HCT116 (cell line): ENCODE results near the gene SIX6. TPM values are rescaled to one million over a fixed set of nuclear protein-coding genes. Genes with fewer than 3 reads are reported as not detected.

Source experiments
- ATAC-seq: fragments of 200-7000 bp; cut with Tn5 transposase; 2 replicates; pipeline ENCODE4 v1.9.1; 2020; ENCODE audit warnings: mild to moderate bottlenecking, moderate library complexity
- BruUV-seq: library from RNA; stranded (reverse); fragments of 400-500 nt; replicated peaks from 2 replicates; lab custom pipeline; 2021; lab: Mats Ljungman, UMichigan
- CTCF ChIA-PET: fragments of 300-600 bp; sonication (Branson Sonifier 250); formaldehyde crosslinking; loops from one replicate; lab custom pipeline; 2021; ENCODE audit warnings: antibody characterized with exemption; lab: Charles Lee
- POLR2A ChIA-PET: fragments of 300-600, 350-600 bp; sonication (Branson Sonifier 250); formaldehyde crosslinking; loops from one replicate; lab custom pipeline; 2021; ENCODE audit warnings: antibody characterized with exemption; lab: Charles Lee
- RAD21 ChIA-PET, 2 experiments: fragments of 300-600 bp; sonication (Branson Sonifier 250); formaldehyde crosslinking; loops; one replicate each; lab custom pipeline; 2023; ENCODE audit warnings: low total read pairs in 2 of 2; ENCODE audit not compliant: uncharacterized antibody in 2 of 2, unreplicated experiment in 2 of 2, low non-redundant PET in 1 of 2; lab: Charles Lee
- DNase-seq: peaks from one replicate; pipeline ENCODE4 v3.0.0-alpha.2; 2010; ENCODE audit warnings: low read depth, low spot score
- H2AFZ ChIP-seq: fragments of 200-600 bp; shearing (Covaris generic), sonication (generic); 2 replicates; pipeline ENCODE4 v1.6.1; 2017; ENCODE audit warnings: low read depth, mixed run types, mixed read lengths, antibody characterized with exemption, low read length; ENCODE audit not compliant: poor library complexity, severe bottlenecking
- H3K27ac ChIP-seq: 2 replicates; pipeline ENCODE4 v1.5.1; 2012; ENCODE audit warnings: low read depth, low read length
- H3K27me3 ChIP-seq: fragments of 200-600 bp; sonication (generic); 2 replicates; pipeline ENCODE4 v1.6.1; 2016; ENCODE audit warnings: mixed run types, low read length, mixed read lengths; ENCODE audit not compliant: insufficient read depth
- H3K36me3 ChIP-seq, 2 experiments: fragments of 200-500 bp in 1 of 2; fragments of 200-600 bp in 1 of 2; sonication (Bioruptor generic) in 1 of 2; sonication (generic) in 1 of 2; 2 replicates each; pipeline versions ENCODE4 v1.5.1 to v1.6.1; 2014 to 2016; ENCODE audit warnings: low read length in 2 of 2, inconsistent platforms in 1 of 2, mixed read lengths in 1 of 2, mixed run types in 1 of 2; ENCODE audit not compliant: insufficient read depth in 2 of 2, control insufficient read depth in 1 of 2
- H3K4me1 ChIP-seq, 2 experiments: fragments of 200-600 bp in 1 of 2; sonication (generic) in 1 of 2; 2 replicates each; pipeline versions ENCODE4 v1.5.1 to v1.6.1; 2012 to 2017; ENCODE audit warnings: low read length in 2 of 2, inconsistent platforms in 1 of 2, mild to moderate bottlenecking in 1 of 2, mixed read lengths in 1 of 2, mixed run types in 1 of 2, moderate library complexity in 1 of 2; ENCODE audit not compliant: insufficient read depth in 2 of 2, control insufficient read depth in 1 of 2
- H3K4me2 ChIP-seq: fragments of 200-600 bp; sonication (generic); 2 replicates; pipeline ENCODE4 v1.6.1; 2017; ENCODE audit warnings: mixed run types, low read length, mixed read lengths
- H3K4me3 ChIP-seq, 2 experiments: fragments of 200-600 bp in 1 of 2; sonication (generic) in 1 of 2; replicated peaks in 1 of 2; 2 replicates each; pipeline ENCODE4 v1.5.1; 2011 to 2016; ENCODE audit warnings: low read length in 2 of 2, control low read depth in 1 of 2, low read depth in 1 of 2, mild to moderate bottlenecking in 1 of 2, mixed read lengths in 1 of 2, mixed run types in 1 of 2
- H3K79me2 ChIP-seq: fragments of 200-600 bp; sonication (generic); 2 replicates; pipeline ENCODE4 v1.6.1; 2017; ENCODE audit warnings: mild to moderate bottlenecking, mixed run types, low read length, moderate library complexity, mixed read lengths; ENCODE audit not compliant: insufficient read depth
- H3K9ac ChIP-seq: fragments of 200-600 bp; sonication (generic); 2 replicates; pipeline ENCODE4 v1.6.1; 2016; ENCODE audit warnings: low read length, mixed read lengths
- H3K9me2 ChIP-seq: fragments of 200-600 bp; sonication (generic), shearing (Covaris generic); 2 replicates; pipeline ENCODE4 v1.6.1; 2017; ENCODE audit warnings: mixed run types, mild to moderate bottlenecking, moderate library complexity; ENCODE audit not compliant: insufficient read depth
- H3K9me3 ChIP-seq, 2 experiments: fragments of 200-500 bp in 1 of 2; fragments of 200-600 bp in 1 of 2; sonication (Bioruptor generic) in 1 of 2; sonication (generic) in 1 of 2; 2 replicates each; pipeline ENCODE4 v1.6.1; 2014 to 2017; ENCODE audit warnings: low read length in 2 of 2, mixed read lengths in 2 of 2, inconsistent platforms in 1 of 2, low read depth in 1 of 2, mild to moderate bottlenecking in 1 of 2, mixed run types in 1 of 2, moderate library complexity in 1 of 2; ENCODE audit not compliant: control insufficient read depth in 1 of 2, insufficient read depth in 1 of 2
- H4K20me1 ChIP-seq: fragments of 200-600 bp; sonication (generic), shearing (Covaris generic); 2 replicates; pipeline ENCODE4 v1.6.1; 2017; ENCODE audit warnings: mixed run types, mild to moderate bottlenecking, moderate library complexity; ENCODE audit not compliant: insufficient read depth
- CTCF ChIP-seq, 3 experiments: fragments of 200-600 bp in 1 of 3; sonication (generic) in 1 of 3; IDR thresholded peaks in 2 of 3; conservative IDR thresholded peaks in 1 of 3; 2 replicates each; pipeline ENCODE4 v1.5.1; 2012 to 2017; ENCODE audit warnings: low read depth in 2 of 3, low read length in 2 of 3, antibody characterized with exemption in 1 of 3, borderline replicate concordance in 1 of 3, control low read depth in 1 of 3, mild to moderate bottlenecking in 1 of 3, mixed read lengths in 1 of 3, mixed run types in 1 of 3, moderate library complexity in 1 of 3; ENCODE audit not compliant: insufficient read depth in 1 of 3
- EGR1 ChIP-seq: IDR thresholded peaks from 2 replicates; pipeline ENCODE4 v1.6.1; 2012; ENCODE audit warnings: low read depth
- ELF1 ChIP-seq: IDR thresholded peaks from 2 replicates; pipeline ENCODE4 v1.6.1; 2012; ENCODE audit warnings: low read depth, borderline replicate concordance
- JUND ChIP-seq: IDR thresholded peaks from 2 replicates; pipeline ENCODE4 v1.6.1; 2012
- POLR2A ChIP-seq: IDR thresholded peaks from 2 replicates; pipeline ENCODE4 v1.7.0; 2011; ENCODE audit warnings: borderline replicate concordance; ENCODE audit not compliant: insufficient read depth, insufficient read length; ENCODE audit errors: extremely low read depth
- POLR2AphosphoS5 ChIP-seq: IDR thresholded peaks from 2 replicates; pipeline ENCODE4 v1.6.1; 2011; ENCODE audit warnings: mild to moderate bottlenecking, low read depth, low read length, moderate library complexity
- SP1 ChIP-seq: IDR thresholded peaks from 2 replicates; pipeline ENCODE4 v1.6.1; 2012; ENCODE audit warnings: low read depth
- SRF ChIP-seq: IDR thresholded peaks from 2 replicates; pipeline ENCODE4 v1.6.1; 2012; ENCODE audit warnings: low read depth
- ZBTB33 ChIP-seq: IDR thresholded peaks from 2 replicates; pipeline ENCODE4 v1.6.1; 2011; ENCODE audit warnings: mild to moderate bottlenecking, low read length, moderate library complexity; ENCODE audit not compliant: insufficient replicate concordance; ENCODE audit errors: extremely low read depth
- ZFX ChIP-seq: fragments of 450-650 bp; IDR thresholded peaks from 2 replicates; pipeline ENCODE4 v1.6.1; 2017
- intact Hi-C: fragments of 100-400 bp; cut with micrococcal nuclease; formaldehyde crosslinking; loops from 2 replicates; pipeline ENCODE4 v1.10.0; 2022
- total RNA-seq: library from RNA; stranded (reverse); gene quantifications from one replicate; pipeline ENCODE4 v1.2.1, GENCODE V29; 2021; ENCODE audit not compliant: unreplicated experiment

Gene SIX6
- total RNA-seq, 1 experiment from 2014 or later = not detected

GRCh38 chr14:60506010-60506409, 2.9 kb upstream of the SIX6 start:
- ChIA-PET CTCF (interaction anchor here (0.9 kb wide), 1 partner anchor 175 kb away, joined by 3 read pairs; no protein-coding TSS in a partner anchor), POLR2A (no interaction called here), RAD21 (no interaction called here)
- Histone ChIP-seq H3K27me3 (no peaks in the 10 kb centered on the region), H3K9ac (no peak overlapping the region), H3K4me2 (no peak overlapping the region), H3K36me3 (no peaks in the 10 kb centered on the region), H3K9me2 (no peaks in the 10 kb centered on the region), H4K20me1 (no peaks in the 10 kb centered on the region), H3K4me3 (no peak overlapping the region), H3K9me3 (no peaks in the 10 kb centered on the region), H3K27ac (no peak overlapping the region), H3K4me1 (no peaks in the 10 kb centered on the region), H3K79me2 (no peaks in the 10 kb centered on the region), H2AFZ (no peak overlapping the region)
- no peak for ATAC-seq
- intact Hi-C loops = no loop called here
- BruUV-seq = no TSS peak
- TF ChIP-seq SP1 (no peak), POLR2AphosphoS5 (no peak), EGR1 (no peak), JUND (no peak), ELF1 (no peak), SRF (no peak), ZFX (no peak), CTCF (IDR thresholded peaks at IDR 0.05 in 2 of 3, conservative IDR thresholded peaks at IDR 0.05 in 1 of 3; ENCODE audit: borderline replicate concordance in 1 of 3, insufficient read depth in 1 of 3, low read depth in 2 of 3, low read length in 2 of 3) (no peak), POLR2A (no peak), ZBTB33 (no peak)
- no peak for DNase-seq
